Measurements from ENCODE around the gene SMC1A.
"Not testable (repeated sequence)": the region's sequence is repeated elsewhere in the genome, so short reads cannot be mapped to it uniquely, and the experiment has no call there.

SMC1A gene

DNA sequence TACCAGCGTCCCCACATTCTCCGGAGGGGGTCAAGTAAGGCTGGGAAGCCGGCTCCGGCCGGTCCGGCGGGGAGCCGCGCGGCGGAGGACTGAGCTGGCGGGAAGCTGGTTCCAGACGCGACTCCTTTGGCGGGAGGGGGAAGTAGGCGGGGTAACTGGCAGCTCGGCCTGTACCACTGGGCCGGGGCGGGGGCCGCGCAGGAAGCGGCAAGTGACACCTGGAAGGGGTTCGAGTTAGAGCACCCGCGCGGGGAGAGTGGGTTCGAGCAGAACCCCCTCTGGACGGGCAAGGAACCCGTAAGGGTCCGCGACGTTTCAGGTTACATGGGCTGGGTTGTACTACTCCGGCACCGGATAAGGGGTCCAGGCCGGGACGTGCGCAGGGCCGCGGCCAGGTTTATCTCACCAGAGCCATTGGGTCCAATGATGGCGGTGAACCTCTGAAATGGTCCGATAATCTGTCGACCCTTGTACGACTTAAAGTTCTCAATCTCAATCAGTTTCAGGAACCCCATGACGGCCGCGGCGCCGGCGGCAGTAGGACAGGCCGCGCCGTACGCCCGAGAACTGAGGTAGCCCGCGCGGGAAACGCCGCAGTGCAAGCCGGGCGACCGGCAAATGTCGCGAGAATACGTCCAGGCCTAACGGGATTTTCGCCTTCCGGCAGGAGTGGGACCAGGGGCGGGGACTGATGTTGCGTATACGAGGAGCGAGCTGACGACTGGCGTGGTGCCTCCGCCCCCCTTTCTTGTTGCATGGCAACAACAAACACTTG, at the start of gene SMC1A:
Gene SMC1A, minus strand, starts transcription at position 569 of the 775 bp plus-strand sequence. Its CDS starts 54 bp downstream, at position 515.
- peak within 1 kb of the TSS; percentile 43 for H2AFZ ChIP-seq (ENCODE audit: low read length)
- H3F3A ChIP-seq (ENCODE audit: insufficient read depth, low read length): no peaks in the 10 kb centered on the region
- peak within 1 kb of the TSS; percentile 91 for H3K27ac ChIP-seq (ENCODE audit: low read length)
- H3K79me2 ChIP-seq (ENCODE audit: low read length): peaks cover 51% of the 10 kb centered on the region
- H3K9ac ChIP-seq (ENCODE audit: low read length): peak within 1 kb of the TSS; percentile 99
- H3K27me3 ChIP-seq (replicated peaks; ENCODE audit: insufficient read depth, low read length): no peaks in the 10 kb centered on the region
- H3K4me3 ChIP-seq (ENCODE audit: low read length): peak within 1 kb of the TSS; percentile 83
- H3K4me2 ChIP-seq (ENCODE audit: low read depth, low read length): peak within 1 kb of the TSS; percentile 85
- H3K9me3 ChIP-seq (replicated peaks; ENCODE audit: insufficient read depth, low read length): no peaks in the 10 kb centered on the region
- peak; percentile 96 for DNase-seq
- H3K4me1 ChIP-seq (ENCODE audit: low read length): no peaks in the 10 kb centered on the region
- H3K9me2 ChIP-seq (replicated peaks; ENCODE audit: insufficient read depth, low read length): no peaks in the 10 kb centered on the region
- TF ChIP-seq, protein P1, sequence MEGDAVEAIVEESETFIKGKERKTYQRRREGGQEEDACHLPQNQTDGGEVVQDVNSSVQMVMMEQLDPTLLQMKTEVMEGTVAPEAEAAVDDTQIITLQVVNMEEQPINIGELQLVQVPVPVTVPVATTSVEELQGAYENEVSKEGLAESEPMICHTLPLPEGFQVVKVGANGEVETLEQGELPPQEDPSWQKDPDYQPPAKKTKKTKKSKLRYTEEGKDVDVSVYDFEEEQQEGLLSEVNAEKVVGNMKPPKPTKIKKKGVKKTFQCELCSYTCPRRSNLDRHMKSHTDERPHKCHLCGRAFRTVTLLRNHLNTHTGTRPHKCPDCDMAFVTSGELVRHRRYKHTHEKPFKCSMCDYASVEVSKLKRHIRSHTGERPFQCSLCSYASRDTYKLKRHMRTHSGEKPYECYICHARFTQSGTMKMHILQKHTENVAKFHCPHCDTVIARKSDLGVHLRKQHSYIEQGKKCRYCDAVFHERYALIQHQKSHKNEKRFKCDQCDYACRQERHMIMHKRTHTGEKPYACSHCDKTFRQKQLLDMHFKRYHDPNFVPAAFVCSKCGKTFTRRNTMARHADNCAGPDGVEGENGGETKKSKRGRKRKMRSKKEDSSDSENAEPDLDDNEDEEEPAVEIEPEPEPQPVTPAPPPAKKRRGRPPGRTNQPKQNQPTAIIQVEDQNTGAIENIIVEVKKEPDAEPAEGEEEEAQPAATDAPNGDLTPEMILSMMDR (IDR thresholded peaks at IDR 0.05; ENCODE audit: low read length): no peak
- TF ChIP-seq EZH2 (optimal IDR thresholded peaks at IDR 0.05; ENCODE audit: low read depth, low read length): no peak
- TF ChIP-seq EZH2phosphoT487 (IDR thresholded peaks at IDR 0.05; ENCODE audit: low read length): no peak
- no peaks in the 10 kb centered on the region; the same call in 1 of the 2 replicates for H4K20me1 ChIP-seq (ENCODE audit: insufficient read depth, low read length)
- H3K36me3 ChIP-seq (replicated peaks; ENCODE audit: insufficient read depth, low read length): no peaks in the 10 kb centered on the region

DNA sequence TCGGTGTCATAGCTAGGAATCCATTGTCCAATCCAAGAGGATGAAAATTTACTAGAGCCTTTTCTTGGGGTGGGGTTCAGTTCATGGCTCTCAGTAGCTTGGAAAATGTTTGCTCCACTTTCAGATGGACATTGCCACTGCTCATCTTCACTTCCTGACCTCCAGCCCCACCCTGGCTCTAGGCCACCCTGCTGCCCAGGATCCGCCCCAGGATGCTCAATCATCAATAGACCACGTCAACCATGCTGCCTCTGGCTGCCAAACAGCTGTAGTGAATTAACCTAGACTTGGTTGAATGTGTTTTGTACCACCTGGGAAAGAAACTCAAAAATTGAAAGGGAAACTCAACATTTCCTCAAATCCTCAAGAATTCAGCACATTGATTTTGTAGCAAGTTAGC, 48.9 kb upstream of the SMC1A start:
- H3K9me2 ChIP-seq (replicated peaks; ENCODE audit: insufficient read depth, low read length): no peaks in the 10 kb centered on the region
- no peak overlapping the region for H3K4me2 ChIP-seq (ENCODE audit: low read depth, low read length)
- no peaks in the 10 kb centered on the region for H3F3A ChIP-seq (ENCODE audit: insufficient read depth, low read length)
- no peak overlapping the region for H2AFZ ChIP-seq (ENCODE audit: low read length)
- no peaks in the 10 kb centered on the region for H3K27me3 ChIP-seq (replicated peaks; ENCODE audit: insufficient read depth, low read length)
- no peak overlapping the region for H3K9ac ChIP-seq (ENCODE audit: low read length)
- no peaks in the 10 kb centered on the region for H3K4me1 ChIP-seq (ENCODE audit: low read length)
- no peaks in the 10 kb centered on the region for H4K20me1 ChIP-seq (ENCODE audit: insufficient read depth, low read length)
- H3K4me3 ChIP-seq (ENCODE audit: low read length): no peak overlapping the region
- no peak for TF ChIP-seq EZH2 (optimal IDR thresholded peaks at IDR 0.05; ENCODE audit: low read depth, low read length)
- no peak for TF ChIP-seq EZH2phosphoT487 (IDR thresholded peaks at IDR 0.05; ENCODE audit: low read length)
- TF ChIP-seq, protein P1 (IDR thresholded peaks at IDR 0.05; ENCODE audit: low read length): no peak
- H3K27ac ChIP-seq (ENCODE audit: low read length): no peak overlapping the region
- H3K36me3 ChIP-seq (replicated peaks; ENCODE audit: insufficient read depth, low read length): no peaks in the 10 kb centered on the region
- no peaks in the 10 kb centered on the region for H3K79me2 ChIP-seq (ENCODE audit: low read length)
- no peak for DNase-seq
- no peaks in the 10 kb centered on the region for H3K9me3 ChIP-seq (replicated peaks; ENCODE audit: insufficient read depth, low read length)

DNA sequence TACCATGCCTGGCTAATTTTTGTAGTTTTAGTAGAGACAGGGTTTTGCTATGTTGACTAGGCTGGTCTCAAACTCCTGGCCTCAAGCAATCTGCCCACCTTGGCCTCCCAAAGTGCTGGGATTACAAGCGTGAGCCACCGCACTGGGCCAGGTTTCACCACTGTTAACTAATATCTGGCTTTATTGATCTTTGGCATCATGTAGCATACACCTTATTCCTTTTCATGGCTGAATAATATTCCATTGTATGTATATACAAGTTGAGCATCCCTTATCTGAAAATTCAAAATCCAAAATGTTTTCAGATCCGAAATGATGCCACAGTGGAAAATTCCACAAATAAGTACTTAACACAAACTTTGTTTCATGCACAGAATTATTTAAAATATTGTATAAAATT, 46.2 kb upstream of the SMC1A start:
- not testable (repeated sequence) for H3K27me3 ChIP-seq (replicated peaks; ENCODE audit: insufficient read depth, low read length); H3K4me1 ChIP-seq (ENCODE audit: low read length); H3K79me2 ChIP-seq (ENCODE audit: low read length); H3K4me3 ChIP-seq (ENCODE audit: low read length); H2AFZ ChIP-seq (ENCODE audit: low read length); DNase-seq; H3K36me3 ChIP-seq (replicated peaks; ENCODE audit: insufficient read depth, low read length); H3K4me2 ChIP-seq (ENCODE audit: low read depth, low read length); H4K20me1 ChIP-seq (ENCODE audit: insufficient read depth, low read length); H3K9me3 ChIP-seq (replicated peaks; ENCODE audit: insufficient read depth, low read length); H3K27ac ChIP-seq (ENCODE audit: low read length); H3K9me2 ChIP-seq (replicated peaks; ENCODE audit: insufficient read depth, low read length); H3K9ac ChIP-seq (ENCODE audit: low read length); H3F3A ChIP-seq (ENCODE audit: insufficient read depth, low read length)

DNA sequence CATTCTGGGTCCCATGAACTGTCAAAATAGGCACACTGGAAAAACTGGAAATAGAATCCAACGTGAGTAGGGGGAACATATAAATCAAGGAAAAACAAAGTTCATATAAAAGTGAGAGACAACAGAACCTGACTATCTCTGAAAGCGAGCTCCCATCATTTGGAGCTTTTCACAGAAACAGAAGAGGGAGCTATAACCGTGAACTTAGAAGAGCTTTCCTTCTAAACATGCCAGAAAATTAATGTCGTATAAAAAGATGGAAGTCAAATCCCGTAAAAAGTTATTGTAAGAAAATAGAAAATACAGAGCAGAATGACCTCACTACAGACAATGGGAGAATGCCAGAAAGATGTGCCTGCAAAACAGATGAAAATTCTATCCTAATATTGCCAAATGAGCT, 35.6 kb upstream of the SMC1A start:
- H3K27me3 ChIP-seq (replicated peaks; ENCODE audit: insufficient read depth, low read length): no peaks in the 10 kb centered on the region
- H3K9me2 ChIP-seq (replicated peaks; ENCODE audit: insufficient read depth, low read length): no peaks in the 10 kb centered on the region
- no peaks in the 10 kb centered on the region for H3K9me3 ChIP-seq (replicated peaks; ENCODE audit: insufficient read depth, low read length)
- H3K36me3 ChIP-seq (replicated peaks; ENCODE audit: insufficient read depth, low read length): no peaks in the 10 kb centered on the region
- no peaks in the 10 kb centered on the region for H3F3A ChIP-seq (ENCODE audit: insufficient read depth, low read length)
- no peak overlapping the region for H3K4me3 ChIP-seq (ENCODE audit: low read length)
- H2AFZ ChIP-seq (ENCODE audit: low read length): no peak overlapping the region
- no peak overlapping the region for H3K27ac ChIP-seq (ENCODE audit: low read length)
- no peaks in the 10 kb centered on the region for H4K20me1 ChIP-seq (ENCODE audit: insufficient read depth, low read length)
- DNase-seq: no peak
- no peak overlapping the region for H3K4me2 ChIP-seq (ENCODE audit: low read depth, low read length)
- TF ChIP-seq EZH2 (optimal IDR thresholded peaks at IDR 0.05; ENCODE audit: low read depth, low read length): no peak
- TF ChIP-seq, protein P1 (IDR thresholded peaks at IDR 0.05; ENCODE audit: low read length): no peak
- no peak for TF ChIP-seq EZH2phosphoT487 (IDR thresholded peaks at IDR 0.05; ENCODE audit: low read length)
- no peaks in the 10 kb centered on the region for H3K4me1 ChIP-seq (ENCODE audit: low read length)
- H3K9ac ChIP-seq (ENCODE audit: low read length): no peak overlapping the region
- no peaks in the 10 kb centered on the region for H3K79me2 ChIP-seq (ENCODE audit: low read length)

Measured in MM.1S (cell line).